GM23248 (cell line): Measurements from ENCODE around the gene PIK3CB. TPM values are rescaled to one million over a fixed set of nuclear protein-coding genes. Genes with fewer than 3 reads are reported as not detected.

Experiments used
- DNase-seq: peaks from one replicate; pipeline ENCODE4 v3.0.0-alpha.2; 2015
- H2AFZ ChIP-seq: fragments of 200-600 bp; sonication (generic); 2 replicates; pipeline ENCODE4 v1.6.1; 2016; ENCODE audit warnings: antibody characterized with exemption
- H3F3A ChIP-seq: fragments of 200-600 bp; sonication (generic); 2 replicates; pipeline ENCODE4 v1.6.1; 2016; ENCODE audit warnings: mild to moderate bottlenecking, antibody characterized with exemption, mixed run types; ENCODE audit not compliant: insufficient read depth
- H3K27ac ChIP-seq: fragments of 200-600 bp; sonication (generic); 2 replicates; pipeline ENCODE4 v1.5.1; 2016; ENCODE audit warnings: mild to moderate bottlenecking
- H3K27me3 ChIP-seq: fragments of 200-600 bp; sonication (generic); replicated peaks from 2 replicates; pipeline ENCODE4 v1.6.1; 2016; ENCODE audit warnings: mild to moderate bottlenecking; ENCODE audit not compliant: insufficient read depth
- H3K36me3 ChIP-seq: fragments of 200-600 bp; sonication (generic); 2 replicates; pipeline ENCODE4 v1.6.1; 2016; ENCODE audit warnings: low read depth, mild to moderate bottlenecking
- H3K4me1 ChIP-seq: fragments of 200-600 bp; sonication (generic); 2 replicates; pipeline ENCODE4 v1.6.1; 2016; ENCODE audit warnings: mild to moderate bottlenecking; ENCODE audit not compliant: insufficient read depth
- H3K4me2 ChIP-seq: fragments of 200-600 bp; sonication (generic); one replicate; pipeline ENCODE4 v1.6.1; 2016; ENCODE audit warnings: mild to moderate bottlenecking; ENCODE audit not compliant: unreplicated experiment
- H3K4me3 ChIP-seq: fragments of 200-600 bp; sonication (generic); 2 replicates; pipeline ENCODE4 v1.5.1; 2016; ENCODE audit warnings: mild to moderate bottlenecking
- H3K79me2 ChIP-seq: fragments of 200-600 bp; sonication (generic); 2 replicates; pipeline ENCODE4 v1.6.1; 2016; ENCODE audit warnings: mild to moderate bottlenecking; ENCODE audit not compliant: insufficient read depth
- H3K9ac ChIP-seq: fragments of 200-600 bp; sonication (generic); 2 replicates; pipeline ENCODE4 v1.6.1; 2016; ENCODE audit warnings: mild to moderate bottlenecking
- H3K9me2 ChIP-seq: fragments of 200-600 bp; sonication (generic); 2 replicates; pipeline ENCODE4 v1.6.1; 2016; ENCODE audit warnings: mixed run types, mild to moderate bottlenecking, moderate library complexity; ENCODE audit not compliant: insufficient read depth
- H3K9me3 ChIP-seq: fragments of 200-600 bp; sonication (generic); one replicate; pipeline ENCODE4 v1.6.1; 2017; ENCODE audit warnings: low read depth
- H4K20me1 ChIP-seq: fragments of 200-600 bp; sonication (generic); 2 replicates; pipeline ENCODE4 v1.6.0; 2016; ENCODE audit not compliant: insufficient read depth
- EZH2 ChIP-seq: fragments of 200-600 bp; sonication (generic); IDR thresholded peaks from 2 replicates; pipeline ENCODE4 v1.6.1; 2018; ENCODE audit warnings: antibody characterized with exemption, mild to moderate bottlenecking; ENCODE audit not compliant: insufficient read depth, poor library complexity, severe bottlenecking
- EZH2phosphoT487 ChIP-seq: fragments of 200-600 bp; sonication (generic); IDR thresholded peaks from 2 replicates; pipeline ENCODE4 v1.6.1; 2018; ENCODE audit warnings: antibody characterized with exemption, moderate library complexity, mild to moderate bottlenecking, low read depth; ENCODE audit not compliant: insufficient read depth
- WGBS, 2 experiments: methylation state at CpG; one replicate each; pipeline ENCODE4 v1.1.6; 2015 to 2017; ENCODE audit warnings: low lambda C conversion rate in 2 of 2, low coverage in 1 of 2; ENCODE audit errors: missing lambda C conversion rate in 2 of 2; 5-methylcytosine and 5-hydroxymethylcytosine counted together
- in situ Hi-C: fragments of 300-500 bp; cut with MboI; formaldehyde crosslinking; loops from 2 replicates; pipeline ENCODE4 v1.15.0; 2020
- polyA plus RNA-seq: library from polyadenylated mRNA; unstranded; fragments of >200 nt; fragmentation: Nextera tagmentation; extraction: Ambion mirVana; gene quantifications from 2 replicates; pipeline ENCODE4 v1.2.1, GENCODE V29; 2016
- total RNA-seq: library from RNA; depleted of rRNA; stranded (reverse); fragments of >200 nt; shearing (Covaris generic); gene quantifications from 2 replicates; pipeline ENCODE4 v1.2.3, GENCODE V29; 2014

Gene PIK3CB
- total and polyA plus RNA-seq, 2 experiments from 2014 or later = 4.8 to 6.4 TPM

GRCh38 chr3:138875754-138876664 is 41.3 kb upstream of the PIK3CB start:
- no peak overlapping the region for H3K9ac ChIP-seq
- H3K27ac ChIP-seq = no peak overlapping the region
- no peaks in the 10 kb centered on the region for H3F3A ChIP-seq
- H3K4me2 ChIP-seq = no peak overlapping the region
- no peaks in the 10 kb centered on the region for H3K79me2 ChIP-seq
- no peak overlapping the region for H3K4me3 ChIP-seq
- no peak for TF ChIP-seq EZH2
- no peak for TF ChIP-seq EZH2phosphoT487
- no peaks in the 10 kb centered on the region for H3K4me1 ChIP-seq
- no peaks in the 10 kb centered on the region for H4K20me1 ChIP-seq
- DNase-seq = no peak
- 81 to 83% methylated on average over 12 of the region's 12 CpGs for WGBS, 2 experiments
- no peak overlapping the region for H2AFZ ChIP-seq
- H3K36me3 ChIP-seq = no peaks in the 10 kb centered on the region
- in situ Hi-C loops = no loop called here
- H3K27me3 ChIP-seq = no peaks in the 10 kb centered on the region
- H3K9me3 ChIP-seq = no peaks in the 10 kb centered on the region
- H3K9me2 ChIP-seq = no peaks in the 10 kb centered on the region

DNA sequence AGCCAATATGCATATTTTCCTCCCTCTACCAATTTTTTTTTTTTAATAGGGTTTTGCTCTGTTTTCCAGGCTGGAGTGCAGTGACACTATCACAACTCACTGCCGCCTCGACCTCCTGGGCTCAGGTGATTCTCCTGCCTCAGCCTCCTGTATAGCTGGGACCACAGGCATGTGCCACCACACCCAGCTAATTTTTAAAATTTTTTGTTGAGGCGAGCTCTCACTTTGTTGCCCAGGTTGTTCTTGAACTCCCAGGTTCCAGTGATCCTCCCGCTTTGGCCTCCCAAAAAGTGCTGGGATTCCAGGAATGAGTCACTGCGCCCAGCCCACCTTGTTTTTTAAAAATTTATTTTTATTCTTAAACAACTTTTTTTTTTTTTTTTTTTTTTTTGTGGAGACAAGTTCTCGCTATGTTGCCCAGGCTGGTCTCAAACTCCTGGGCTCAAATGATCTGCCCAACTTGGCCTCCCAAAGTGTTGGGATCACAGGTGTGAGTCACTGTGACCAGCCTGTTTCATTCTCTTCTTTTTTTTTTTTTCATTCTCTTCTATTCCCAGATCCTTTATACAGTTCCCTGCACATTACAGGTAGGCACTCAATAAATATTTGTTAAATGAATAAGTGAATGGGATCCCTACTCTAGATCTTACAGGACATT is 40.5 kb upstream of the PIK3CB start:
- H4K20me1 ChIP-seq = no peaks in the 10 kb centered on the region
- H3K27ac ChIP-seq = no peak overlapping the region
- H3K9ac ChIP-seq = no peak overlapping the region

DNA sequence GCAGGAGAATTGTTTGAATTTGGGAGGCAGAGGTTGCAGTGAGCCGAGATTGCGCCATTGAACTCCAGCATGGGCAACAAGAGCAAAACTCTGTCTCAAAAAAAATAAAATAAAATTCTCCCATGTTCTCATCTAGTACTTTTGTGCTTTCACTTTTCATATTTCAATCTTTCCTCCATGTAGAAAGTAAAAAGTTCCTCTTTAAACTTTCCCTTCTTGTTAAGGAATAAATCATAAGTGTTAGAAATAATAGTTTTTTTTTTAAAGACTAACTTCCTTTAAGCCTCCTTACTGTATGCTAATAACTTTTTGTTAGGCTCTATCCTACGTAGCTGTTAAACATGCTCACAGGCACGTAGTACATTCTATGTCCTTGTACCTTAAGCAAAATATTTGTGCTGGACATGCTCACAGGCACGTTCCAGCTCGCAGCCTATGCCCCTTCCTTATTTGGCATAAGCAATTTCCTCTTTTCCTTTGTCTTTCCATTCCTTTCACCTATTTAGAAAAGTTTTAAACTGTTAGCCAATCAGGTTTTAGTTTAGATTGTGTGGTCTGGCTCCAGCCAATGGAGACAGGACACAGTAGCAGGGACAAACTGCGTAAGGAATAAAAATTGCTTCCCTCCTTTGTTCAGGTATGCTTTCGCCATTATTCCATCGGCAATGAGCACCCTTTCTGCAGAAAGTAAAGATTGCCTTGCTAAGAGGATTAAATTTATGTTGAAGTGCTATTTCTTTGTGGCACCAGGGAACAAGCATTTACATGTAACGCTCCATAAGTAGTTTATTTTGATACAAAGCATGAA is 38.9 kb upstream of the PIK3CB start:
- Histone ChIP-seq H3K9me3 (no peaks in the 10 kb centered on the region), H3K4me3 (no peak overlapping the region), H2AFZ (no peak overlapping the region), H3K9me2 (no peaks in the 10 kb centered on the region), H3K27me3 (no peaks in the 10 kb centered on the region), H3K9ac (no peak overlapping the region), H3K27ac (no peak overlapping the region), H3F3A (no peaks in the 10 kb centered on the region), H3K36me3 (no peaks in the 10 kb centered on the region), H3K4me2 (no peak overlapping the region), H3K79me2 (no peaks in the 10 kb centered on the region), H3K4me1 (no peaks in the 10 kb centered on the region), H4K20me1 (no peaks in the 10 kb centered on the region)
- 63 to 65% methylated on average over 10 of the region's 10 CpGs for WGBS, 2 experiments
- in situ Hi-C loops = no loop called here
- TF ChIP-seq EZH2phosphoT487 = no peak
- TF ChIP-seq EZH2 = no peak
- no peak for DNase-seq

More for the DNA sequence above, 40.5 kb upstream of the PIK3CB start:
- Histone ChIP-seq H3F3A (no peaks in the 10 kb centered on the region), H3K36me3 (no peaks in the 10 kb centered on the region), H3K27me3 (no peaks in the 10 kb centered on the region), H3K4me3 (no peak overlapping the region), H3K4me1 (no peaks in the 10 kb centered on the region), H3K9me3 (no peaks in the 10 kb centered on the region), H3K79me2 (no peaks in the 10 kb centered on the region), H2AFZ (no peak overlapping the region), H3K9me2 (no peaks in the 10 kb centered on the region), H3K4me2 (no peak overlapping the region)
- in situ Hi-C loops = no loop called here
- WGBS, 2 experiments = 75 to 78% methylated on average over 5 to 6 of the region's 6 CpGs
- TF ChIP-seq EZH2 = no peak
- no peak for TF ChIP-seq EZH2phosphoT487
- DNase-seq = no peak

GRCh38 chr3:138872632-138873031 is 37.9 kb upstream of the PIK3CB start:
- DNase-seq = no peak
- Histone ChIP-seq H3K27ac (no peak overlapping the region), H3K9me3 (no peaks in the 10 kb centered on the region), H3K79me2 (no peaks in the 10 kb centered on the region), H3K4me1 (no peaks in the 10 kb centered on the region), H3K4me3 (no peak overlapping the region), H3K9me2 (no peaks in the 10 kb centered on the region), H3K4me2 (no peak overlapping the region), H3F3A (no peaks in the 10 kb centered on the region), H3K36me3 (no peaks in the 10 kb centered on the region), H3K9ac (no peak overlapping the region), H3K27me3 (no peaks in the 10 kb centered on the region), H2AFZ (no peak overlapping the region), H4K20me1 (no peaks in the 10 kb centered on the region)
- in situ Hi-C loops = no loop called here
- no peak for TF ChIP-seq EZH2phosphoT487
- no peak for TF ChIP-seq EZH2
- WGBS, 2 experiments = 79 to 82% methylated on average over 4 of the region's 4 CpGs
